GM21786 (cell line): ENCODE measurements around the gene TEKT1.
"Not testable (repeated sequence)": the region's sequence is repeated elsewhere in the genome, so short reads cannot be mapped to it uniquely, and the experiment has no call there.

ENCODE experiments used
- ATAC-seq: cut with Tn5 transposase; IDR thresholded peaks from one replicate; pipeline ENCODE4 v1.9.1; 2021; ENCODE audit not compliant: unreplicated experiment

The TEKT1 gene

DNA sequence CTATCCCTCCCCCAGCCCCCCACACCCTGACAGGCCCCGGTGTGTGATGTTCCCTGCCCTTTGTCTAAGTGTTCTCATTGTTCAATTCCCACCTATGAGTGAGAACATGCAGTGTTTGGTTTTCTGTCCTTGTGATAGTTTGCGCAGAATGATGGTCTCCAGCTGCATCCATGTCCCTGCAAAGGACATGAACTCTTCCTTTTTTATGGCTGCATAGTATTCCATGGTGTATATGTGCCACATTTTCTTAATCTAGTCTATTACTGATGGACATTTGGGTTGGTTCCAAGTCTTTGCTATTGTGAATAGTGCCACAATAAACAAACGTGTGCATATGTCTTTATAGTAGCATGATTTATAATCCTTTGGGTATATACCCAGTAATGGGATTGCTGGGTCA is 15.2 kb downstream of the TEKT1 start:
- ATAC-seq, result not testable (repeated sequence)

DNA sequence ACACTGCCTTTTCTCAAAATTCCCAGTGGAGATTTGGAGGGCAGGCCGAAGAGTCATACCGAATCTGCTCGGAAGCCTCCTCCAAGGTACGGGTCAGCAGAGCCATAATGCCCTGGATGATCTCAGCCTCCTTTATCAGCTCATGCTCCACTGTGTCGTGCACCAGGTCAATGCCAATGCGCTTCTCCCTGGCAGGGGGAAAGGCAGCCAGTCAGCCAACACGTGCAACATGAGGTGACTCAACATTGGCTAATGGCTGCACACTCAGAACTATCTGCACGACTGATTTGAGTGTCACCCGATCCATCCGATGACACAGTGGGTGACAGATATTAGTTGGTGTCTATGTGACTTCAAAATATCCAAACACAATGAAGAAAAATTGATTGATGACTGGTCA is 15.8 kb downstream of the TEKT1 start:
- ATAC-seq, result no peak

DNA sequence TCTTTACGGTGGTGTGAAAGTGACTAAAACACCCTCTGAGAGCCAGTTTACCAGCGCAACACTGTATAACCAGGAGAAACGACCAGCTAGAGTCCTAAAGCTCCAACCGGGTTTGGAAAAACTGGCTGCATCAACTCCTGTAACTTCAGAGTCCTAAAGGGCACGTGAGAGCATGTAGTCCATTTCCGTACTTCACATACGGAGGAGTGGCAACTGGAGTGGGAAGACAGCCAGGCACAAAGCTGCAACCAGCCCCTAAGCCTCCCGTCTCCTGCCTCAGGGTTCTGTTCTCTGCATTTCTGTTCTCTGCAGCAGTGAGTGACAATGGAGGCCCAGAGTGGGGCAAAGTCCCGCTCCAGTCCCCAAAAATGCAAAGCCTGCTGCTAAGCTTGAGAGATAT is 19.2 kb downstream of the TEKT1 start:
- ATAC-seq, result no peak

DNA sequence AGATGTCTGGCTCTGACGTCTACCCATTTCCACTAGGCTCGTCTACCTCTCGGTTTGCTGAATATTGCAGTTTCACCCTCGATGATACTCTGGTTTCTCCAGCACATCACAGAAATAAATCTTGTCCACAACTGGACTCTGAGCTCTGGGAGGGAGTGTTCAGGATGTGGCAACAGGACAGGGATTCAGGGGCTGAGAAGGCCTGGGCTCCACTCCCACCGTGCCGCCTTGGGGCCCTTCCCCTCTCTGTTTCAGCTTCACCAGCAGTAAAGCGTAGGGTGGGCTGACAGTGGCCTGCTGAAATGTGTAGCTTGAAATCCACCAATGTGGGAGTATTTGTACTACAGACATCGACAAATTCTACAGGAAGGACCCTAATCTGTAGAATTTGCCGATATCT is 20.0 kb downstream of the TEKT1 start:
- ATAC-seq, result no peak

DNA sequence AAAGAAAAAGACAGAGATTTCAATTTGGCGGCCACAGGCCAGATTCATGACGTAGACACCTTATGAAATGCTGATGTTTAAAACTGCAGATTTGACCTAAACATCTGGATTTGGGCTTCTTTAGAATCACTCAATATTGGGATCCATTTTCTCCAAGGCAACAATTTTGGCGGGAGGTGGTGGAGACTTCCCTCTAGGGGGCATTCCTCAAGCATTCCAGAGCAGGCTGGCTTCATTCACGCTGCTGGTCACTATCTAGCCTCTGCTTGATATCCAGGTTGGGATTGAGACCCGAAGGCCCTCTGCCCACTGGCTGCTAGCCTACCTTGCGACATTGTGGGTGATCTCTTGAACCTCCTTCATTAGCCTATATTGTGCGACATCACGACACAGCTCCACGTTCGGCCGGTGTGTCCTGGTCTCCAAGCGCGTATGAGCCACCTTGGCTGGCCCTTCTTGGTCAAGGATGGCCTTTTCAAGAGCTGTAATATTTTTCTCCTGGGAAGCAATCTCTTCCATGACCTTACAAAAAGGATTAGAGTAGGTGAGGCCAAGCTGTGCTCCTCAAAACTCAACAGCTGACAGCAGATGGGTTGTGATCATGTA is 31.0 kb downstream of the TEKT1 start:
- no peak for ATAC-seq

DNA sequence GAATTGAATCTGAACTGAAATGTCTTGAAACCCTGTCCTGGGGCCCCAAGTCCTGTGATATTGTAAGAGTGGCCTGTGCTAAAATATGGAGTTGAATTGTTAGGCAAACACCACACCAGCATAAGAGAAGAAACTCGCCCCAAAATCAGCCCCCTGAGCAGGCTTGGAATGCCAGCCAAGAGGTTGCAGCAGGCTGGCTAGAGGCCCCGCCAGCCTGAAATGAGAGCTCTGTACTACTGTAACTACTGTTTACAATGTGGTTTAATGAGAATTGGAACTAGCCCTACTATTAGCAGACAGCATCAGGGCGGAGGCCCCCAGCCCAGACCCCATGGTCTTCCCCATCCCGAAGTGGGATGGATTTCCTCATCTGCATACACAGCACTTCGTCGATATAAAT is 31.8 kb downstream of the TEKT1 start:
- no peak for ATAC-seq

DNA sequence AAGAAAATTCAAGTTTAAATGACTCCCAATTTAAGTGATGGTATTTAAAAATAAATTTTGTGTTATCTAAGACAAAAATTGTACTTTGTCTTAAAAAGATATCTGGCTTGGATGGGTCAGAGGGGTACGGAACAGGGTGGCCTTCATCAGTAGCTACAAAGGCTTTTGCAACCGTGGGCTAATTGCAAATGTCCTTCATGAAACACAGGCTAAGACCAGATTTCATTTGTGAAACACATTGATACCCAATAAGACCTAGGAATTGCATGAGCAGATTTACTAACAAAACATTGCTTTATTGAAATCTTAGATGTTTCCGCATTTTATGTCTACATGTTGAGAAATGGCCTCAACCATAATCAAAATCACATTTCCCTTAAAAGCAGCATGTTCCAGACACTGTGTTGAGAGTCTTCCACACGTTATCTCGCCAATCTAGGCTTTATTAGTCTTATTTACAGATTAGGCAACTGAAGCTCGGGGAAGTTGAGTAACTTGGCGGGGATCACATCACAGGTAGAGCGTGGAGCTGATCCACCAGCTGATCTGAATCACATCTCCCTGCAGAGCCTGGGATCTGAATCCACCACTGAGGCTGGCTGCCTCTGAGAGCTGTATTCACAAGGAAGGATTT is 33.7 kb downstream of the TEKT1 start:
- no peak for ATAC-seq

DNA sequence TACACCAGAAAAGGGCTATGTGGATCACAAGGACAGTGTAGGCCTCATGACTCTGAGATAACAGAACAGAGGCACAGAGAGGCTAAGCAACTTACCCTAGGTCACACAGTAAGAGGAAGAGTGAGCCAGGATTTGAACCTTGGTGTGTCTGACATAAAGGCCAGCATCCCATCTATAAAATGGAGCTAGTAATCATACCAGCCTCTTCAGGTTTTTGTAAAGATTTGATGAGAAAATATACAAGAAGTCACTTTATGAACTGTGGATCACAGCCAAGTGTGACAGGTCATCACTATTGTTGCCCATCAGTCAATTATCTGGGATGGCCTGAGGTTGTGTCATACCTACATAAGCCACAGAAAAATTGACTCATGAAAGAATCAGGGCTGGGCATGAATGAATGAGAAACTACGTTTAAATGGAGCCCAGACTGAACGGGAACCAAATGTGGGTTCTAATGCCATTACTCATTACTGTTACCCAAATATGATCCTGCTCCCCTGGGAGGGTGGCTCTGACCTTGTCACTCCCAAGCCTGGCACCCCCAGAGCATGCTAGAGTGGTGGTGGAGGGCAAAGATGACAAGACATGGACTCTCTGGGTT is 34.5 kb downstream of the TEKT1 start:
- ATAC-seq, result no peak

DNA sequence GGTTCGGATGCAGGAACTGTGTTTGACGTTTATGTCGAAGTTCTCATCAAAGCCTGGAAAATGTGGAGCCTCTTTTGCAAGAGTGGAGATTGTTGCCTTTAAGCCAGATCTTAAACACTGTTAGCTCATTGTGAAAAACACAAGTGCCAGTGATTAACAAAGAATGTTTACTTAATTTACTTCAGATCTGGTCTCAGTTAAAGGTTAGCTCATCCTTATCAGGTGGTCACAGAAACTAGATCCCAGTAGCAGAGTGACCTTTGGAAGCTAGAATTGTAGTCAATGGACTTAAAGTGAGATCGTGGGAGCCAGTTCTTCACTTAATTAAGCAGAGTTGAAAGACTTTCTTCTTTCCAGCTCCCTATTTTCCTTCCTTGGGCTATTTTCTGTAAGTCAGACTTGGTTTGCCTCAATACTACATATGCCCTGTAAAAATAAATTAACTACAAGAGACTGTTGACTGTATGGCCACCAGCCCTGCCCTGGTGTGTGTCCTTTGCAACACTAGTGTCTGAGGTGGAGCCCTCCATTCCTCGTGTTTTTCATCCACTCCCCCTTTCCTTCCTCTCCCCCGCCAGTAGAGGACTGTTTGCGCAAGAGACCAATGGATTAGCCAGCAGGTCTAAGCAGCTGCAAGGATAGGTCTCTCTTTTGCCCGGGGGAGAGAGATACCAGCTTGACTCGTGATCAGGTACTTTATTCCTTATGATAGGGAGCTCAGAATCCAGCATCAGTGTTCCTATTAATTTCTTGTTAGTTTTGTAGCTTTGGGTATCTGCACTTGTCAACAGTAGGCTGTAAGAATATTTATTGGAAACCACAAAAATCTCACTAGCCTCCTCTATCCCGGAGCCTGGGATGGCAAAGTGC is 35.3 kb downstream of the TEKT1 start:
- no peak for ATAC-seq

DNA sequence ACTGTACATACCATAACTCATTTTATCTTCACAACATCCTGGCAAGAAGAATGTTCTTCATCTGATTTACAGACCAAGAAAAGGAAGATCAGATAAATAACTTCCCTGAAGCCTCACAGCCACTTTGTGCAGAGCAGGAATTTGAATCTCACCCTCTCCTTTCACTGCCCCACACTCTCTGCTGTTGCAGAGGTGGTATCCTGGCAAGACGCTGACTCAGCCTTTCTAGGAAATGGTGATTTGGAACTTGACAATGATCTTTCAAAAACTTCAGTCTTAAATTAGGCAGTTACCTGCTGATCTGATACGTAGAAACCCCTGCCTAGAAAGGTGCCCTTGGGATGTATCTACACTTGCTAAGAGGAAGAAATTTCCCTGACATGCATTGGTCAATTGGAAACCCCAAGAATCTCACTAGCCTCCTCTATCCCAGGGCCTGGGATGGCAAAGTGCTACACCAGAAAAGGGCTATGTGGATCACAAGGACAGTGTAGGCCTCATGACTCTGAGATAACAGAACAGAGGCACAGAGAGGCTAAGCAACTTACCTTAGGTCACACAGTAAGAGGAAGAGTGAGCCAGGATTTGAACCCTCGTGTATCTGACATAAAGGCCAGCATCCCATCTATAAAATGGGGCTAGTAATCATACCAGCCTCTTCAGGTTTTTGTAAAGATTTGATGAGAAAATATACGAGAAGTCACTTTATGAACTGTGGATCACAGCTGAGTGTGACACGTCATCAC is 37.6 kb downstream of the TEKT1 start:
- ATAC-seq, result no peak

DNA sequence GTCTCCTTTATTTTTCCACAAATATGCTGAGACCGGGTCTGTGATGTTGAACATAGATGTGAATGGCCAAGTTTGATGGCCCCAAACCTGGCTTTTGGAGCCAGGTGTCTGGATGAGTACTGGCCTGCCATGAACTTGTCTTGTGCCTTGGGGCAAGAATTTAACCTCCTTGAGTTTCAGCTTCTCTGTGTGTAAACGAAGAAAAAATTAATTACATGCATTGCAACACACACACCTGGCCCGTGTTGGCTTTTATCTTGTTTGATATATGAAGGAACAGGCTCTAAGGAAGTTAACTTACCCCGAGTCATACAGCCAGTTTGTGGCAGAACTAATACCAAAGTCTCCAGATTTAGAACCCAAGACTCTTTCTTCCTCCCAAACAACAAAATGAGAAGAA is 42.4 kb downstream of the TEKT1 start:
- ATAC-seq, result no peak

DNA sequence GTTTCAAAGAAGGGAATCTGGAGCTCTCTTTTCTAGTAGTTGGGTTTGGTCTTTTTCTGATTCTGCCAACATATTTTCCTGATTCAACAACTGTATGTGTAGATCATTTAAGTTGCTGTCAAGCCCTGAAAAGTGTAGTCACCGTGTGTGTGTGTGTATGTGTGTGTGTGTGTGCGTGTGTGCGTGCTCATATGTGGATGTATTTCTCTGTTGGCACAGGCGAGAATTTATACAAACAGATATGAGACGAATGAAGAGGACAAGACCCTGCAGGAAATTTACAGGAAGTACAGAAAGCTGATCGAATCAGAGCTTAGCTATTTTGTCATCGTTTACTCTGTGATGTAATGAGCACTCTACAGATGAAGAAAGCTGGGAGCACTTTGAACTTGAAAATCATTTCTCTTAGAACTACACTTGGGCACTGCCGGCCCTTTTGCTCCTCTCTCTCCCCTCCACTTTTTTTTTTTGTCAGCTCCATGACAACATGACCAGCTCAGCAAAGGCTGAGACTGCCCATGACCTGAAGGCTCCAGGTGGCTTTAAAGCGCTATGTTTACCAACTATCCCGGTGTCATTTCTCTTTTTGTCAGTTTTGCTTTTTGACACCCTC is 44.3 kb downstream of the TEKT1 start:
- no peak for ATAC-seq

DNA sequence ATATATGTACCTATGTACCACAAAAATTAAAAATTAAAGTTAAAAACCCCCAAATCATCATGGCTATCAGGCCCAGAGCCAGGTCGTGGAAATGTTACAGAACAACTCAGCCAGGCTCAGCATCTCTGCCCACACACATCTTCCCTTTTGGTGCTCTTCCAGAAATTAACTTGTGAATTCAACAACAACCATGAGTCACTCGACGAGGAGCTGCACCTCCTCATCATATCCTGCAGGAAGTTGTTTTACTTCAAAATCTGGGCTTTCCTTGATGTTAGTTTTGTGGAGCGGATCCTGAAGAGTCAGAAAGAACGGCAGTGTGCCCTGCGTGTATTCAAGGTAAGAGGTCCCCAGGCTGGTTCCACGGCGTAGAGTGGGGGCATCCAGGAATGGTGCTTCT is 44.9 kb downstream of the TEKT1 start:
- no peak for ATAC-seq

DNA sequence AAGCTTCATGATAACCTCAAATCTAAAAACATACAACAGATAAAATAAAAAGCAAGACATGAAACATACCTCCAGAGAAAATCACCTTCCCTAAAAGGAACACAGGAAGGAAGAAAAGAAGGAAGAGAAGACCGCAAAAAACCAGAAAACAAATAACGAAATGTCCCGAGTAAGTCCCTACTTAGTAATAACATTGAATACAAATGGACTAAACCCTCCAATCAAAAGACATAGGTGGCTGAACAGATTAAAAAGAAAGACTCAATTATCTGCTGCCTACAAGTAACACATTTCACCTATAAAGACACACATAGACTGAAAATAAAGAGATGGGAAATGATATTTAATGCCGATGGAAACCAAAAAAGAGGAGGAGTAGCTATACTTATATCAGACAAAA is 49.3 kb downstream of the TEKT1 start:
- ATAC-seq, result no peak

DNA sequence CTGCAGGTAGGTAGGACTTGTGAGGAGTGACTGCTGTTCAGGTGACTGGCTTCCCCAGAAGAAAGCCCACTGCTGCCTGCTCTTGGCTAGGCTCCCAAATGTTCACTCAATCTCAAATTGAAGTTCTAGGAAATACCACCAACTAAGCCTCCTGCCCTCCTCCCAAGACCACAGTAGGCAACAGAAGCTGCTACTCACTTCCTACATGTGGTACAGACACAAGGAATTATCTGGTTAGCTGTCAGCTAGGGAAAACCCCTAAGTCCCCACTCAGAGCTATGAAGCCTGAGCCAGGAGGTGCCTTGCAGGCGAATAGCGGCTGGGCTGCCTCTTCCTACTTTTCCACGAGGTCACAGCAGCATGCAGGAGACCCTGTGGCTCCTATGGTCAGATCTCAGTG is 50.6 kb downstream of the TEKT1 start:
- no peak for ATAC-seq

DNA sequence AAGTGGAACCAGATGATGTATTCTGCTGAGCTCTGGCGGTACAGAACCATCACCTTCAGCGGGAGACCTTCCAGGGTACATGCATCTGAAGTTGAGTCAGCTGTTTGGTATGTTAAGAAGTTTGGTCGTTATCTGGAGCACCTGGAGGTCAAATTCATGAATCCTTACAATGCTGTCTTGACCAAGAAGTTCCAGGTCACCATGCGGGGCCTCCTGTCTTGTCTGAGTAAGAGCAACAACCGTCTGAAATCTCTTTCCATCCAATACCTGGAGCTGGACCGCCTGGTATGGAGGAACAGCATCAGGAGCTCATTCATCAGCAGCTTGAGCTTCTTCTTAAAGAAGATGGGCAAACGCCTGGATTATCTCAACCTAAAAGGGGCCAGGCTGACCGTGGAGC is 51.5 kb downstream of the TEKT1 start:
- no peak for ATAC-seq

DNA sequence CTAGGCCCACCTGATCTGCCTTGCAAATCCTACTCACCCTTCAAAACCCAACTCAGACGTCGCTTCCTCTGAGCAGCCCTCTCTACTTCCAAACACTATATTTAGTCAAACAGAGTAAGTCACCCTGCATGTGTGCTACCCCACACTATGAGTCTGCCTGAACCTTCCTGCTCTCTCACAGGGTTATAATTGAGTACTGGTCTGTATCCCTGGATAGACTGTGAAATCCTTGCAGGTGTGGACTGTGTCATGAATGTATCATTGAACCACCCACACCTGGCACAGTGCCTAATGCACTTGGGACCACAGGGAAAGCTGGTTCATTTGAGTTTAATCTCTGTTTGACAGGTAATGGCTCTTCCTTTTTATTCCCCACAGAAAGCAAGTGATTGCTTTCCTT is 52.1 kb downstream of the TEKT1 start:
- ATAC-seq, result no peak

DNA sequence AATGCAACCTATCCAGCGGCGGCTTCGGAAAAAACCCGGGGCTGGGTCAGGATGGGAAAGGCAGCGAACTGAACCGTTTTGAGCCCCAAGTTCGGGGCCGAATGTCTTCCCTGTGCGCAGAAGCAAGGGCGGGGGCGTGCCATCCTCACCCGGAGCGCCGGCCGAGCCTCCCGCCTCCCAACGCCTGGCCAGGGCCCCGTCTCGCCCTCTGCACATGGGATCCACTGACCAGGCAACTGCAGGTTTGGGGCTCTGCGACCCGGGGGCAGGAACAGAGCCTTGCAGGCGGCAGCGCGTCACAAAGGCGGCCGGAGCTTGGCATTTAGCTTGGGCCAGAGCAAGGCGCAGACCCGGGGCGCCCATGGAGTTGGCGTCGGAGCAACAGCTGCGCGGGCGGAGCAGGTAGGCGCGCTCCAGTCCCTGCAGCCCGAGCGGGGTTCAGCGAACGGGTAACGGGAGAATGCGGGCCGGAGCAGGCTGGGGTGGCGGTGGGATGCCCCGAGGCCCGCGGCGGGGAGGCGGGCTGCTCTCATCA is 55.6 kb downstream of the TEKT1 start, which contains the start of gene FBXO39:
TSS of gene FBXO39 (plus strand) at position 345 of the 535 bp plus-strand sequence. CDS start 3,654 bp downstream, outside the sequence.
- ATAC-seq, result no peak

DNA sequence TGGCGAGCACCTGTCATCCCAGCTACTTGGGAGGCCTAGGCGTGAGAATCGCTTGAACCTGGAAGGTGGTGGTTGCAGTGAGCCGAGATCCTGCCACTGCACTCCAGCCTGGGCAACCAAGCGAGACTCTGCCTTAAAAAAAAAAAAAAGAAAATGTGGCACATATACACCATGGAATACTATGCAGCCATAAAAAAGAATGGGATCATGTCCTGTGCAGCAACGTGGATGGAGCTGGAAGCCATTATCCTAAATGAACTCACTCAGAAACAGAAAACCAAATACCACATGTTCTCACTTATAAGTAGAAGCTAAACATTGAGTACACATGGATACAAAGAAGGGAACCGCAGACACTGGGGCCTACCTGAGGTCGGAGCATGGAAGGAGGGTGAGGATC is 56.6 kb downstream of the TEKT1 start:
- ATAC-seq, result not testable (repeated sequence)

DNA sequence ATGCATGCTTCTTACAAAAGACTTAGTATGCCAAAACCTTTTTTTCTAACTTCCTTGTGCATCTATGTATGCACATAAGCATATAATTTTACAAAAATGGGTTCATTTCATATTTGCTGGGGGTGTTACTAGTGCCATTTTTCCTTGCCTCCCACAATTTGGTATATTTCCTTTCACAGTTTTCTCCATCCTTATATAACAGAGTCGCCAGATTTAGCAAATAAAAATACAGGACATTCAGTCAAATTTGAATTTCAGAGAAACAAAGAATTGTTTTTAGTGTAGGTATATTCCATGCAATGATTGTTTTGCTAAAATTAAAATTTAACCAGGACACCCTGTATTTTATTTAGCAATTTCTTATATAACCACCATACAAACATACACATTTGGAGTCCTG is 59.5 kb downstream of the TEKT1 start:
- ATAC-seq, result no peak
